ENCODE data around the gene LGALS1. TPM values are rescaled to one million over a fixed set of nuclear protein-coding genes. Genes with fewer than 3 reads are reported as not detected.
"Not testable (repeated sequence)": the region's sequence is repeated elsewhere in the genome, so short reads cannot be mapped to it uniquely, and the experiment has no call there.

The LGALS1 gene
- total RNA-seq, 2 donors from 2014 or later = 10.4 to 16.0 TPM

DNA sequence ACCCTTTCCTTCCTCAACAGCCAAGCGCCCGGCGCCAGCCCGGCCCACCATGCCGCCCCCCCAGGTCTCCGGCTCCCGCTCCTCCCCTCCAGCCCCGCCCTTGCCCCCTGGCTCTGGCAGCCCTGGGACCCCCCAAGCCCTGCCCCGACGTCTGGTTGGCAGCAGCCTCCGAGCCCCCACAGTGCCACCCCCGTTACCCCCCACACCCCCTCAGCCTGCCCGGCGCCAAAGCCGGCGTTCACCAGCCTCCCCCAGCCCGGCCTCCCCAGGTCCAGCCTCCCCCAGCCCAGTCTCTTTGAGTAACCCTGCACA, 20.2 kb upstream of the LGALS1 start:
- Mint-ChIP-seq H3K4me3 (no peak overlapping the region), H3K27ac (no peak overlapping the region), H3K9me3 (no peaks in the 10 kb centered on the region), H3K27me3 (ENCODE audit: insufficient read depth) (no peaks in the 10 kb centered on the region), H3K36me3 (ENCODE audit: low read depth) (peaks cover 29% of the 10 kb centered on the region), H3K4me1 (peaks cover 16% of the 10 kb centered on the region)
- no peak for DNase-seq
- Histone ChIP-seq H3K36me3 (ENCODE audit: control insufficient read depth, insufficient read depth, low read length) (peaks cover 6% of the 10 kb centered on the region), H3K9me3 (ENCODE audit: control insufficient read depth, low read length) (no peaks in the 10 kb centered on the region), H3K27me3 (ENCODE audit: control insufficient read depth, insufficient read depth, low read length, poor library complexity, severe bottlenecking) (no peaks in the 10 kb centered on the region), H3K4me3 (ENCODE audit: low read length) (no peak overlapping the region), H3K4me1 (ENCODE audit: control insufficient read depth, insufficient read depth, low read length) (peaks cover 6% of the 10 kb centered on the region), H3K9ac (ENCODE audit: extremely low read depth, low read length, poor library complexity, severe bottlenecking) (no peak overlapping the region), H3K27ac (ENCODE audit: low read depth, low read length) (no peak overlapping the region)
- no peak for TF ChIP-seq CTCF (conservative IDR thresholded peaks at IDR 0.05)
- 83% methylated on average over 16 of the region's 17 CpGs; no CpG with 5 or more reads in 1 of the 2 experiments for WGBS, 2 experiments (ENCODE audit: insufficient coverage in 1 of 2, insufficient read length in 1 of 2)

DNA sequence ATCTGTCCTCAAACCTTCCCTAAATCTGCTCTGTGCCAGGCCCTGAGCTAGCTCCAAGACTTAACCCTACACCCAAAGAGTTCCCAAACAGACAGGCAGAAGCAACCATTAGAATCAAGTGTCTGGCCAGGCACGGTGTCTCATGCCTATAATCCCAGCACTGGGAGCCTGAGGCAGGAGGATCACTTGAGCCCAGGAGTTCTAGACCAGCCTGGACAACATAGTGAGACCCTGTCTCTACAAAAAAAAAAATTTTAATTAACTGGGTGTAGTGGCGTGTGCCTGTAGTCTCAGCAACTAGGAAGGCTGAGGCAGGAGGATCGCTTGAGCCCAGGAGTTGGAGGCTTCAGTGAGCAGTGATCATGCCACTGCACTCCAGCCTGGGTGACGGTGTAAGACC, 18.9 kb upstream of the LGALS1 start:
- H3K4me1 ChIP-seq (ENCODE audit: control insufficient read depth, insufficient read depth, low read length); H3K4me3 Mint-ChIP-seq; H3K9me3 Mint-ChIP-seq; H3K27ac ChIP-seq (ENCODE audit: low read depth, low read length); H3K9ac ChIP-seq (ENCODE audit: extremely low read depth, low read length, poor library complexity, severe bottlenecking); H3K27me3 ChIP-seq (ENCODE audit: control insufficient read depth, insufficient read depth, low read length, poor library complexity, severe bottlenecking); H3K4me3 ChIP-seq (ENCODE audit: low read length); H3K36me3 ChIP-seq (ENCODE audit: control insufficient read depth, insufficient read depth, low read length); DNase-seq; H3K9me3 ChIP-seq (ENCODE audit: control insufficient read depth, low read length); H3K27me3 Mint-ChIP-seq (ENCODE audit: insufficient read depth); H3K27ac Mint-ChIP-seq: not testable (repeated sequence)
- Mint-ChIP-seq H3K4me1 (peaks cover 28% of the 10 kb centered on the region), H3K36me3 (ENCODE audit: low read depth) (peaks cover 21% of the 10 kb centered on the region)
- WGBS, 2 experiments (ENCODE audit: insufficient coverage in 1 of 2, insufficient read length in 1 of 2) = 93% methylated on average over 4 of the region's 4 CpGs

- no peak for TF ChIP-seq CTCF (conservative IDR thresholded peaks at IDR 0.05)
- WGBS, 2 experiments (ENCODE audit: insufficient coverage in 1 of 2, insufficient read length in 1 of 2) = 14 to 16% methylated on average over 4 to 6 of the region's 6 CpGs
- H3K27me3 ChIP-seq (ENCODE audit: control insufficient read depth, insufficient read depth, low read length, poor library complexity, severe bottlenecking) = no peaks in the 10 kb centered on the region
- no peaks in the 10 kb centered on the region for H3K9me3 ChIP-seq (ENCODE audit: control insufficient read depth, low read length)
- DNase-seq = no peak
- H3K27ac Mint-ChIP-seq = peak overlapping the region; percentile 95
- peak overlapping the region; percentile 85 for H3K4me3 ChIP-seq (ENCODE audit: low read length)
- peak overlapping the region; percentile 76 for H3K4me3 Mint-ChIP-seq
- H3K27ac ChIP-seq (ENCODE audit: low read depth, low read length) = peak overlapping the region; percentile 14
- H3K4me1 ChIP-seq (ENCODE audit: control insufficient read depth, insufficient read depth, low read length) = peaks cover 6% of the 10 kb centered on the region
- H3K27me3 Mint-ChIP-seq (ENCODE audit: insufficient read depth) = no peaks in the 10 kb centered on the region
- H3K9me3 Mint-ChIP-seq = no peaks in the 10 kb centered on the region
- H3K9ac ChIP-seq (ENCODE audit: extremely low read depth, low read length, poor library complexity, severe bottlenecking) = peak overlapping the region; percentile 17
- H3K36me3 ChIP-seq (ENCODE audit: control insufficient read depth, insufficient read depth, low read length) = no peaks in the 10 kb centered on the region
- peaks cover 13% of the 10 kb centered on the region for H3K36me3 Mint-ChIP-seq (ENCODE audit: low read depth)
- peaks cover 28% of the 10 kb centered on the region for H3K4me1 Mint-ChIP-seq
These were observed 17.8 kb upstream of the LGALS1 start for GRCh38 chr22:37657590-37658132.
